H1 (cell line): ENCODE results near the gene OSGEPL1. TPM values are rescaled to one million over a fixed set of nuclear protein-coding genes. Genes with fewer than 3 reads are reported as not detected.

ENCODE experiments used
- CTCF ChIA-PET: fragments of 300-600 bp; sonication (Branson Sonifier 250); formaldehyde crosslinking; loops from one replicate; lab custom pipeline; 2021; ENCODE audit not compliant: partially characterized antibody; lab: Charles Lee
- POLR2A ChIA-PET: fragments of 300-600 bp; sonication (Branson Sonifier 250); formaldehyde crosslinking; loops from one replicate; lab custom pipeline; 2021; ENCODE audit warnings: inconsistent platforms; ENCODE audit not compliant: partially characterized antibody; lab: Charles Lee
- DNase-seq, 2 experiments: peaks; one replicate each; pipeline versions ENCODE4 v3.0.0 to v3.0.0-alpha.2; 2010 to 2022; ENCODE audit warnings: low spot score in 2 of 2, low read depth in 1 of 2, mixed read lengths in 1 of 2
- FAIRE-seq: peaks from 2 replicates; lab custom pipeline; 2011; peaks lifted over from hg19 to GRCh38; lab: Jason Lieb, UNC
- H2AFZ ChIP-seq: 2 replicates; pipeline ENCODE4 v1.8.1; 2012; ENCODE audit warnings: low read length, inconsistent platforms
- H2AK5ac ChIP-seq: 2 replicates; pipeline ENCODE4 v1.6.1; 2013; ENCODE audit warnings: low read depth, low read length
- H2BK120ac ChIP-seq: replicated peaks from 2 replicates; pipeline ENCODE3; 2013; ENCODE audit warnings: low read depth, low read length, inconsistent platforms
- H2BK12ac ChIP-seq: 2 replicates; pipeline ENCODE4 v1.6.1; 2013; ENCODE audit warnings: low read depth, low read length
- H2BK15ac ChIP-seq: 2 replicates; pipeline ENCODE4 v1.6.1; 2013; ENCODE audit warnings: low read length
- H2BK20ac ChIP-seq: 2 replicates; pipeline ENCODE4 v1.6.1; 2013; ENCODE audit warnings: low read length
- H2BK5ac ChIP-seq: 2 replicates; pipeline ENCODE4 v1.6.1; 2013; ENCODE audit warnings: low read depth, low read length
- H3K14ac ChIP-seq: 2 replicates; pipeline ENCODE4 v1.6.1; 2013; ENCODE audit warnings: inconsistent platforms; ENCODE audit not compliant: insufficient read length
- H3K18ac ChIP-seq: 2 replicates; pipeline ENCODE4 v1.6.1; 2013; ENCODE audit warnings: low read length; ENCODE audit errors: extremely low read depth
- H3K23ac ChIP-seq: 2 replicates; pipeline ENCODE4 v1.6.1; 2013; ENCODE audit warnings: inconsistent platforms; ENCODE audit not compliant: insufficient read length
- H3K23me2 ChIP-seq: 2 replicates; pipeline ENCODE4 v1.6.1; 2013; ENCODE audit warnings: low read depth, low read length
- H3K27ac ChIP-seq: 2 replicates; pipeline ENCODE4 v1.6.1; 2011; ENCODE audit warnings: low read depth, low read length, inconsistent platforms
- H3K27me3 ChIP-seq, 4 experiments: replicated peaks in 1 of 4; 1 replicate in 1 of 4; 2 replicates in 3 of 4; pipeline versions ENCODE4 v1.6.1 to v1.8.1; 2011 to 2013; ENCODE audit warnings: low read length in 3 of 4, mild to moderate bottlenecking in 3 of 4, inconsistent platforms in 2 of 4, mixed read lengths in 2 of 4, moderate library complexity in 1 of 4; ENCODE audit not compliant: control insufficient read depth in 3 of 4, insufficient read depth in 3 of 4; ENCODE audit errors: extremely low read depth in 1 of 4
- H3K36me3 ChIP-seq, 4 experiments: 2 replicates each; pipeline versions ENCODE4 v1.6.1 to v1.8.1; 2011 to 2013; ENCODE audit warnings: mild to moderate bottlenecking in 4 of 4, low read length in 3 of 4, moderate library complexity in 2 of 4, control low read depth in 1 of 4, inconsistent platforms in 1 of 4; ENCODE audit not compliant: insufficient read depth in 4 of 4, control insufficient read depth in 2 of 4
- H3K4ac ChIP-seq: replicated peaks from 2 replicates; pipeline ENCODE3; 2013; ENCODE audit warnings: low read length, low read depth, mixed read lengths, inconsistent platforms; ENCODE audit not compliant: insufficient read length
- H3K4me1 ChIP-seq, 4 experiments: replicated peaks in 1 of 4; 1 replicate in 1 of 4; 2 replicates in 3 of 4; pipeline versions ENCODE4 v1.6.1 to v1.8.1; 2011 to 2013; ENCODE audit warnings: low read length in 3 of 4, inconsistent platforms in 2 of 4, mixed read lengths in 1 of 4; ENCODE audit not compliant: insufficient read depth in 4 of 4, control insufficient read depth in 3 of 4
- H3K4me2 ChIP-seq, 2 experiments: 2 replicates each; pipeline versions ENCODE4 v1.6.1 to v1.8.1; 2011 to 2013; ENCODE audit warnings: low read depth in 2 of 2, low read length in 2 of 2, control low read depth in 1 of 2, inconsistent platforms in 1 of 2, mild to moderate bottlenecking in 1 of 2; ENCODE audit not compliant: insufficient read depth in 1 of 2
- H3K4me3 ChIP-seq, 4 experiments: fragments of 200-600, 300-600 bp in 1 of 4; sonication (generic), shearing (Covaris generic), sonication (Bioruptor Twin) in 1 of 4; 2 replicates each; pipeline versions ENCODE4 v1.5.1 to v1.8.1; 2011 to 2016; ENCODE audit warnings: low read length in 4 of 4, low read depth in 3 of 4, control low read depth in 2 of 4, inconsistent platforms in 2 of 4, mild to moderate bottlenecking in 2 of 4, mixed read lengths in 1 of 4, moderate library complexity in 1 of 4; ENCODE audit not compliant: insufficient read depth in 2 of 4; ENCODE audit errors: extremely low read depth in 1 of 4
- H3K56ac ChIP-seq: replicated peaks from 2 replicates; pipeline ENCODE3; 2013; ENCODE audit warnings: low read depth, mild to moderate bottlenecking, mixed read lengths, low read length, inconsistent platforms; ENCODE audit not compliant: insufficient read length
- H3K79me1 ChIP-seq: 2 replicates; pipeline ENCODE4 v1.6.1; 2013; ENCODE audit warnings: low read depth, low read length, control low read depth
- H3K79me2 ChIP-seq, 2 experiments: 2 replicates each; pipeline versions ENCODE4 v1.6.1 to v1.8.1; 2012 to 2013; ENCODE audit warnings: low read length in 2 of 2, mild to moderate bottlenecking in 2 of 2, inconsistent platforms in 1 of 2; ENCODE audit not compliant: insufficient read depth in 2 of 2, control insufficient read depth in 1 of 2
- H3K9ac ChIP-seq, 4 experiments: replicated peaks in 1 of 4; 1 replicate in 1 of 4; 2 replicates in 3 of 4; pipeline versions ENCODE4 v1.6.1 to v1.8.1; 2011 to 2013; ENCODE audit warnings: low read depth in 3 of 4, low read length in 3 of 4, control low read depth in 2 of 4, mild to moderate bottlenecking in 2 of 4, moderate library complexity in 2 of 4, inconsistent platforms in 1 of 4; ENCODE audit errors: extremely low read depth in 1 of 4
- H3K9me3 ChIP-seq, 2 experiments: 2 replicates each; pipeline versions ENCODE4 v1.6.1 to v1.8.1; 2012 to 2013; ENCODE audit warnings: mild to moderate bottlenecking in 2 of 2, moderate library complexity in 2 of 2, control low read depth in 1 of 2, inconsistent platforms in 1 of 2, low read depth in 1 of 2, low read length in 1 of 2, mixed read lengths in 1 of 2; ENCODE audit not compliant: insufficient read depth in 2 of 2
- H4K20me1 ChIP-seq, 2 experiments: replicated peaks in 1 of 2; 2 replicates each; pipeline versions ENCODE3 to v1.8.1; 2011 to 2013; ENCODE audit warnings: inconsistent platforms in 2 of 2, low read length in 2 of 2, mild to moderate bottlenecking in 1 of 2; ENCODE audit not compliant: insufficient read depth in 2 of 2, control insufficient read depth in 1 of 2
- H4K5ac ChIP-seq: 2 replicates; pipeline ENCODE4 v1.6.1; 2013; ENCODE audit warnings: low read length, low read depth, mixed read lengths, inconsistent platforms; ENCODE audit not compliant: insufficient read length
- H4K8ac ChIP-seq: 2 replicates; pipeline ENCODE4 v1.8.0; 2013; ENCODE audit warnings: mild to moderate bottlenecking, moderate library complexity, low read length, inconsistent platforms; ENCODE audit not compliant: insufficient read depth; ENCODE audit errors: extremely low read depth
- H4K91ac ChIP-seq: replicated peaks from 2 replicates; pipeline ENCODE3; 2013; ENCODE audit warnings: low read length, mixed read lengths, inconsistent platforms; ENCODE audit not compliant: insufficient read length
- SRF ChIP-seq: IDR thresholded peaks from 2 replicates; pipeline ENCODE4 v1.6.1; 2011; ENCODE audit warnings: mild to moderate bottlenecking, low read depth, low read length, moderate library complexity
- WGBS, 2 experiments: shearing (Covaris generic) in 1 of 2; methylation state at CpG; one replicate each; pipeline versions ENCODE4 v1.1.6 to v1.1.7; 2013 to 2015; ENCODE audit warnings: low lambda C conversion rate in 2 of 2, mixed read lengths in 2 of 2, inconsistent platforms in 1 of 2, low coverage in 1 of 2, missing lambda C conversion rate in 1 of 2; ENCODE audit not compliant: insufficient replicate concordance in 2 of 2, insufficient coverage in 1 of 2, insufficient read length in 1 of 2; ENCODE audit errors: extremely low coverage in 1 of 2, missing lambda C conversion rate in 1 of 2; 5-methylcytosine and 5-hydroxymethylcytosine counted together
- polyA plus RNA-seq, 7 experiments: library from polyadenylated mRNA; depleted of rRNA in 3 of 7; stranded (reverse) in 5 of 7; unstranded in 2 of 7; fragments of >200 nt in 5 of 7; fragments of 200-250 nt in 2 of 7; gene quantifications; 1 replicate in 5 of 7; 2 replicates in 1 of 7; 4 replicates in 1 of 7; pipeline versions ENCODE4 v1.2.1 to v1.2.3, GENCODE V29; 2011 to 2013; ENCODE audit warnings: missing spikeins in 2 of 7, mixed read lengths in 2 of 7
- total RNA-seq: library from RNA; stranded (reverse); fragmentation: NEBNext Ultra II Directional; extraction: Animal tissue kit (Norgen Biotek cat#: 25700); gene quantifications from 2 replicates; pipeline ENCODE4 v1.2.1, GENCODE V29; 2021

Gene OSGEPL1
- total and polyA plus RNA-seq, 2 of the 8 experiments (the other 6 are each of a cell fraction or from before 2014, with no cell fraction given) = 7.1 to 15.7 TPM

GRCh38 chr2:189799531-189799930 lies 36.9 kb upstream of the OSGEPL1 start:
- no peak overlapping the region for H3K27ac ChIP-seq
- no peak for DNase-seq
- H3K18ac ChIP-seq = no peak overlapping the region
- CTCF ChIA-PET = interaction anchor here (1.2 to 1.5 kb wide), 2 partner anchors 11 to 478 kb away, joined by 3 to 6 read pairs; no protein-coding TSS in a partner anchor
- no peak overlapping the region for H2BK5ac ChIP-seq
- no peak overlapping the region for H4K8ac ChIP-seq
- H2BK15ac ChIP-seq = no peak overlapping the region
- H4K5ac ChIP-seq = no peak overlapping the region
- 97% methylated on average over 2 of the region's 2 CpGs; no CpG with 5 or more reads in 1 of the 2 experiments for WGBS, 2 experiments
- H3K9ac ChIP-seq = no peak overlapping the region
- no peak for TF ChIP-seq SRF
- H3K27me3 ChIP-seq = no peaks in the 10 kb centered on the region
- no peak overlapping the region for H3K4me3 ChIP-seq
- H4K91ac ChIP-seq = no peak overlapping the region
- no peak overlapping the region for H2AK5ac ChIP-seq
- no peaks in the 10 kb centered on the region for H3K4me1 ChIP-seq
- H2BK120ac ChIP-seq = no peak overlapping the region
- H2AFZ ChIP-seq = no peak overlapping the region
- H3K79me1 ChIP-seq = peaks cover 5% of the 10 kb centered on the region; the same call in 1 of the 2 replicates
- peaks cover 0 to 27% of the 10 kb centered on the region in 2 experiments; a peak in 2 of 4 replicates for H3K79me2 ChIP-seq
- no peak overlapping the region for H3K14ac ChIP-seq
- no peak overlapping the region for H3K23ac ChIP-seq
- peaks cover 0 to 8% of the 10 kb centered on the region in 2 experiments for H4K20me1 ChIP-seq
- FAIRE-seq = no peak
- H3K36me3 ChIP-seq = peaks cover 4 to 43% (median 20%) of the 10 kb centered on the region in 4 experiments; a peak in 7 of 8 replicates
- no peak overlapping the region for H2BK12ac ChIP-seq
- no peak overlapping the region for H3K4ac ChIP-seq
- H2BK20ac ChIP-seq = no peak overlapping the region
- no peak overlapping the region for H3K4me2 ChIP-seq
- POLR2A ChIA-PET = interaction anchor here (1.8 kb wide), 1 partner anchor 15 kb away, joined by 5 read pairs; the partner anchor contains the start of genes ORMDL1 and PMS1
- no peaks in the 10 kb centered on the region for H3K23me2 ChIP-seq
- H3K56ac ChIP-seq = no peak overlapping the region
- H3K9me3 ChIP-seq = no peaks in the 10 kb centered on the region
